LNCaP clone FGC (cell line): Measurements from ENCODE around the gene EPHB1.

Source experiments
- DNase-seq: peaks from one replicate; pipeline ENCODE4 v3.0.0-alpha.2; 2011; ENCODE audit warnings: low read depth
- H3K4me3 ChIP-seq: 2 replicates; pipeline ENCODE4 v1.5.1; 2011; ENCODE audit warnings: mild to moderate bottlenecking, low read depth, low read length, control low read depth
- TF ChIP-seq, protein P1 (sequence below): IDR thresholded peaks from 2 replicates; pipeline ENCODE4 v1.5.1; 2012; ENCODE audit warnings: mild to moderate bottlenecking; ENCODE audit not compliant: control insufficient read depth, insufficient read depth; ENCODE audit errors: extremely low read depth

The EPHB1 gene

DNA sequence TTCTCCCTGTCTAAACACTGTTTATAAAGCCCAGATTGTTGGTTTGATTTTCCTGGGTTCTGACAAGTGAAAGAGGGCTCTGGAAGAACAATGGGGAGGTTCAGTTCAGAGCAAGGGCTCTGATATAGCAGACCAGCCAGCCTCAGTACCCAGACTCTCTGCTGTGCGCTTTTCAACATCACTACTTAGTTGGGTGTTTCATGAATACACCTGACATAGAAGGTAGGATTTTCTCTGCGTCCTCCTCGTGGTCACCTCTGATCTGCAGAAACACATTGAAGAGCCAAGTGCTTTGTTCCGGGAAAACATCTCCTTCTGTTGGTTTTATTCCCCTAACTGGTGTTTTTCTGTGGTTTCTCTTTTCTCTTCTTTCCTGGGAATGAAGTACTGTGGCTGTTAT is 99.5 kb downstream of the EPHB1 start:
- DNase-seq = no peak
- TF ChIP-seq, protein P1, sequence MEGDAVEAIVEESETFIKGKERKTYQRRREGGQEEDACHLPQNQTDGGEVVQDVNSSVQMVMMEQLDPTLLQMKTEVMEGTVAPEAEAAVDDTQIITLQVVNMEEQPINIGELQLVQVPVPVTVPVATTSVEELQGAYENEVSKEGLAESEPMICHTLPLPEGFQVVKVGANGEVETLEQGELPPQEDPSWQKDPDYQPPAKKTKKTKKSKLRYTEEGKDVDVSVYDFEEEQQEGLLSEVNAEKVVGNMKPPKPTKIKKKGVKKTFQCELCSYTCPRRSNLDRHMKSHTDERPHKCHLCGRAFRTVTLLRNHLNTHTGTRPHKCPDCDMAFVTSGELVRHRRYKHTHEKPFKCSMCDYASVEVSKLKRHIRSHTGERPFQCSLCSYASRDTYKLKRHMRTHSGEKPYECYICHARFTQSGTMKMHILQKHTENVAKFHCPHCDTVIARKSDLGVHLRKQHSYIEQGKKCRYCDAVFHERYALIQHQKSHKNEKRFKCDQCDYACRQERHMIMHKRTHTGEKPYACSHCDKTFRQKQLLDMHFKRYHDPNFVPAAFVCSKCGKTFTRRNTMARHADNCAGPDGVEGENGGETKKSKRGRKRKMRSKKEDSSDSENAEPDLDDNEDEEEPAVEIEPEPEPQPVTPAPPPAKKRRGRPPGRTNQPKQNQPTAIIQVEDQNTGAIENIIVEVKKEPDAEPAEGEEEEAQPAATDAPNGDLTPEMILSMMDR = no peak
- no peak overlapping the region for H3K4me3 ChIP-seq

DNA sequence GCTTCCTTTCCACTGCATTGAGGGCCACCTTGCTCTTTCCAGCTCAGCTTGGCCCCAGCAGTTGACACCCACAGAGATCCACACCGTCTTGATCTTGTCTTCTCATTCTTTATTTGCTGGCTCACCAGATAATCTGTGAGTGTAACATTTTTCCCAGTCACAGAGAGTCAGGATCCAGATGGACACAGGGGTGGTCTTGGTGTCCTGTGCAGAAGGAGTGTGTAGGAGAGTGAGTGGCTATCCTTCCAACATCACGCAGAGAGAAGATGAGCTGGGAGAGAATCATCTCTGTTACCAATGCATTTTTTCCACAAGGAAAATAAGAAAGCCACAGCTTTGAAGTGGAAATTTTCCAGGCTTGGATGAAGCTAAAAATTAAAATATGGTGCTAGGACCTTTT is 100.1 kb downstream of the EPHB1 start:
- H3K4me3 ChIP-seq = no peak overlapping the region
- TF ChIP-seq, protein P1 = no peak
- DNase-seq = no peak

DNA sequence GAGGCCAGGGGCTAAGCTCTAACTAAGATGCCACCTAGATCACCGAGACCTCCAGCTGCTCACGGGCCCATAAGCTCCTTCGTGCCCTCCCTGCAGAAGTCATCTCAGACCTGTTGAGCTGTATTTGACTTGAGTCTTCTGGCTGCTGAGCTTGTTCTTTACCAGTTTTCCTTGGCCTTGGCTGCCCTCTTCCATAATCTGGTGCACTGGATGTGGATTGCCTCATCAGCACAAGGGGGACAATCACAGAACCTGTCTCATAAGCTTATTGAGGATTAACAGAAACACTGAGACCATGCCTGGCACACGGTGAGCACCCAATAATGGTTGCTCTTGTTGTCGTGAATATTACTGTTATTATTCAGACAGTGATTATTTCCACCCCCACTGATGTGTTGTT is 101.1 kb downstream of the EPHB1 start:
- DNase-seq = no peak
- no peak overlapping the region for H3K4me3 ChIP-seq
- TF ChIP-seq, protein P1 = no peak

DNA sequence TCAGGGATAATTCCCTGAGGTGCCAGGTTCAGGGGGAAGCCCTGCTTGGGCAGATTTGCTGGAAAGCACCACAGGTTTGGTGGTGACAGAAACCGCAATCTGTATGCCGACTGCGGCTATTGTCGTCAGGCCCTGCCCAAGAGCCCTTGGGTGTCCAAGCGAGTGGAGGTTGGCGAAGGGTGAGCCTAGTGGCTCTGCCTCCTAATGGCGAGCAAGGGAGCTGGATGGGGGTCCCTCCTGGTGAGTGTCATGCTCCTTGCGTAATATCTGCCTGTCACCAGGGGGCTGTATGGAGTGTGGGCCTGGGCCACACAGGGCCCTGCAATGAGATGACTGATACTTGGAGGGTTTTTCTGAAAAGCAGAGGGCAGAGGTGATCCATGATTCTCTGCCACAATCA is 101.6 kb downstream of the EPHB1 start:
- H3K4me3 ChIP-seq = no peak overlapping the region
- no peak for DNase-seq
- TF ChIP-seq, protein P1 = no peak

DNA sequence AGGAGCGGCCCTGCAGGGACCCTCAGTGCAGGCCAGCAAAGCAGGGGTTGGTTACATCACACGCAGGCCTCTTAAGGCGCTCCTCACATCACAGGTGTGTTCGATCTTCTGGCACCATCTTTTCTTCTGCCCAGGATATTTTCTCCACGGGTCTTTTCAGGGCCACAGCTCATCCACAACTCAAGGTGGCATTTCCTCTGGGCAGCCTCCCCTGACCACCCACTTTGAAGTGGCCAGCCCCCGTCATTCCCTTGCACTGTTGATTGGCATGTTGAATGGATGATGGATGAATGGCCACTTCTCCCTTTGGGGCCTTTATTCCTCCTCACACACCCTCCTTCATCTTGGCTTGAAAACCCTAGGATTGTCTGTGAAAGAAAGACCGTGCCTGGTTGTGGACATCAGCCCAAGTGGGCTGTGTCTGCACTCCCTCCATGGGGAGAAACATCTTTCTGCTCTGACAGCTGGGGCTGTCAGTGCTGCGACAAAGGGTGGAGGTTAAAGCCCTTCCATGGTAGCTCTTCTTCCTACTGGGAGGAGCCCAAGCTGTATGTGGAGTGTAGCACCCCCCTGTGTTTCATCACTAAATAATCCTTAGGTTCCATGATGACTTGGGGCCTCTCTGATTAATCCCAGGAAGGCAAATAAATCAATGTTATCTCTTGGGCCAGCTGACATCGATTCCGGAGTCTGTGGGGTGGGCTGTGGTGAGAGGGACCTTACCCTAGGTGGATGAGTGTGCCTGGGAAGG is 102.5 kb downstream of the EPHB1 start:
- TF ChIP-seq, protein P1 = no peak
- DNase-seq = no peak
- no peak overlapping the region for H3K4me3 ChIP-seq

DNA sequence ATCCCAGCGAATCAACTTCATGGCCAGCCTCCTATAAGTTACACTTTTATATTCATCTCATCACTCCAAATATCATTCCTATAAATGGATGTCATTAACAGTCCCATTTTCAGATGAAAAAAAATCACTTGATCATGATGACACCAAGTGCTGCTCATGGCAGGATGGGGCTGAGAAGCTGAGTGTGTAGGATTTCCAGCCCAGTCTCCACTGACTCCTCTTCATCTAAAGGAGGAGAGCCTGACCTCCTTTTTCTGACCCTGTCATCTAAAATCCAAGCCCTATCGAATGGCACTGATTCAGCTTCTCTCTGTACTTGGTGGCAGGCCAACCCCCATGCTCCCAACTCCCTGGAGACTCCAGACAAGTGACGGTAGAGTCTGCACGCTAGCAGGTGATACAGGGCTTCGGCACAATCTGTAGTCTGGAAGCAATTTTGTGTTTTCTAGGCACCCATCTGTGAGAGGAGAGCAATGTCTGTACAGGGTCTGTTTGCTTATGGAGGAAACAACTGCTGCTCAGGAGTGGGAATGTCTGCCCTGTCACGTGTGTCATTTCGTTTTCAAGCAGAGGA is 103.2 kb downstream of the EPHB1 start:
- DNase-seq = no peak
- H3K4me3 ChIP-seq = no peak overlapping the region
- TF ChIP-seq, protein P1 = no peak

DNA sequence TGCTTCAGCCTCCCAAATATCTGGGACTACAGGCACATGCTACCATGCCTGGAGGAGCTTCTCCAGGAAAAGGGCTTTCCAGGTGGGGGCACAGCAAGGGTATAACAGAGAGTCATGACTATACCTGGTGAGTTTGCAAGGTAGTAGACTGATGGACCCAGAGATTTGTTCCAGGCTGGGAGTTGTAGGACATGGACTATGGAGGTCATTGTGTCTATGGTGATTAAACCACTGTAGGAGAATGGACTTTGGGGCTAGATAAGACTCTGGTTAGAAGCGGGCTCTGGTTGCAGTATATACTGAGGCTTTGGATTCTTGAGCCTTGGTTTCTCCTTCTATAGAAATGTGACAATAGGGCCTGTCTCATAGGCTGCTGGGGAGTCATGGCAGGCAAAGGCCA is 104.7 kb downstream of the EPHB1 start:
- TF ChIP-seq, protein P1 = no peak

More for the DNA sequence above, 104.7 kb downstream of the EPHB1 start:
- DNase-seq = no peak
- no peak overlapping the region for H3K4me3 ChIP-seq
